GM04504 (cell line): ENCODE data around the gene NRIP3.

Experiments
- DNase-seq: peaks from one replicate; pipeline ENCODE4 v3.0.0-alpha.2; 2012; ENCODE audit warnings: low read depth

NRIP3 gene

GRCh38 chr11:9003573-9004182 lies at the start of gene NRIP3:
NRIP3 (minus strand) TSS chr11:9004001; CDS start chr11:9003935, 66 bp downstream.
- no peak for DNase-seq

GRCh38 chr11:9052316-9052715 lies 48.5 kb upstream of the NRIP3 start:
- DNase-seq, result no peak

- DNase-seq, result no peak
These were observed 46.2 kb upstream of the NRIP3 start for GRCh38 chr11:9049959-9050358.

- peak; percentile 72 for DNase-seq
These were observed 44.2 kb upstream of the NRIP3 start for GRCh38 chr11:9047964-9048523.

GRCh38 chr11:9046481-9046880 lies 42.7 kb upstream of the NRIP3 start:
- DNase-seq, result no peak

GRCh38 chr11:9042488-9042887 lies 38.7 kb upstream of the NRIP3 start:
- no peak for DNase-seq

- no peak for DNase-seq
These were observed 37.9 kb upstream of the NRIP3 start for GRCh38 chr11:9041747-9042146.

- DNase-seq, result no peak
These were observed 36.6 kb upstream of the NRIP3 start for GRCh38 chr11:9040410-9040809.

- no peak for DNase-seq
These were observed 36.1 kb upstream of the NRIP3 start for GRCh38 chr11:9039863-9040262.

- no peak for DNase-seq
These were observed 35.4 kb upstream of the NRIP3 start for GRCh38 chr11:9039198-9039597.

GRCh38 chr11:9038541-9038940 lies 34.7 kb upstream of the NRIP3 start:
- no peak for DNase-seq

GRCh38 chr11:9037963-9038362 lies 34.2 kb upstream of the NRIP3 start:
- no peak for DNase-seq

- DNase-seq, result no peak
These were observed 33.4 kb upstream of the NRIP3 start for GRCh38 chr11:9037046-9037780.

GRCh38 chr11:9030601-9031000 lies 26.8 kb upstream of the NRIP3 start:
- DNase-seq, result no peak

- DNase-seq, result no peak
These were observed 25.6 kb upstream of the NRIP3 start for GRCh38 chr11:9029422-9029821.

- no peak for DNase-seq
These were observed 24.8 kb upstream of the NRIP3 start for GRCh38 chr11:9028581-9028980.

GRCh38 chr11:9025101-9025850 lies 21.5 kb upstream of the NRIP3 start:
- DNase-seq, result no peak

- DNase-seq, result no peak
These were observed 19.3 kb upstream of the NRIP3 start for GRCh38 chr11:9022961-9023680.

- DNase-seq, result no peak
These were observed 17.1 kb upstream of the NRIP3 start for GRCh38 chr11:9020916-9021315.

- DNase-seq, result no peak
These were observed 16.1 kb upstream of the NRIP3 start for GRCh38 chr11:9019861-9020260.

- peak; percentile 74 for DNase-seq
These were observed 14.0 kb upstream of the NRIP3 start for GRCh38 chr11:9017773-9018172.
